Natural killer cell (primary cell): ENCODE results near the gene NXNL2. TPM values are rescaled to one million over a fixed set of nuclear protein-coding genes. Genes with fewer than 3 reads are reported as not detected.

ENCODE experiments used
- ATAC-seq, 3 donors: fragments of 150-1000 bp in 2 of 3; fragments of 200-7000 bp in 1 of 3; cut with Tn5 transposase; 1 replicate in 1 of 3; 2 replicates in 2 of 3; pipeline ENCODE4 v1.10.0; 2021; ENCODE audit warnings: mild to moderate bottlenecking in 2 of 3, moderate library complexity in 2 of 3
- DNase-seq, 2 donors: peaks; one replicate each; pipeline versions ENCODE4 v3.0.0 to v3.0.0-alpha.2; 2013 to 2021; ENCODE audit warnings: mixed read lengths in 1 of 2
- H3K27ac ChIP-seq: one replicate; pipeline ENCODE4 v1.5.1; 2013; ENCODE audit warnings: mild to moderate bottlenecking, low read length
- H3K27me3 ChIP-seq: one replicate; pipeline ENCODE4 v1.6.1; 2013; ENCODE audit warnings: low read length; ENCODE audit not compliant: control insufficient read depth, insufficient read depth
- H3K36me3 ChIP-seq: one replicate; pipeline ENCODE4 v1.6.1; 2013; ENCODE audit warnings: low read length; ENCODE audit not compliant: control insufficient read depth, insufficient read depth
- H3K4me1 ChIP-seq: one replicate; pipeline ENCODE4 v1.6.1; 2013; ENCODE audit warnings: low read length; ENCODE audit not compliant: control insufficient read depth, insufficient read depth
- H3K4me3 ChIP-seq: one replicate; pipeline ENCODE4 v1.5.1; 2013; ENCODE audit warnings: low read length
- H3K9me3 ChIP-seq: one replicate; pipeline ENCODE4 v1.6.1; 2013; ENCODE audit warnings: low read length; ENCODE audit not compliant: control insufficient read depth, insufficient read depth
- H3K27ac Mint-ChIP-seq, 2 donors: one replicate each; pipeline ENCODE4 v1.8.0; 2022; ENCODE audit warnings: mild to moderate bottlenecking in 2 of 2, mixed read lengths in 2 of 2, moderate library complexity in 1 of 2
- H3K27me3 Mint-ChIP-seq, 2 donors: one replicate each; pipeline ENCODE4 v1.8.0; 2022; ENCODE audit warnings: low read depth in 2 of 2, mixed read lengths in 2 of 2
- H3K36me3 Mint-ChIP-seq: one replicate; pipeline ENCODE4 v1.8.0; 2022; ENCODE audit warnings: mixed read lengths
- H3K4me1 Mint-ChIP-seq, 2 donors: one replicate each; pipeline ENCODE4 v1.8.0; 2022; ENCODE audit warnings: mixed read lengths in 2 of 2
- H3K4me3 Mint-ChIP-seq: one replicate; pipeline ENCODE4 v1.8.0; 2022; ENCODE audit warnings: mild to moderate bottlenecking, moderate library complexity, mixed read lengths
- H3K9me3 Mint-ChIP-seq, 2 donors: one replicate each; pipeline ENCODE4 v1.8.0; 2022; ENCODE audit warnings: mixed read lengths in 2 of 2
- CTCF ChIP-seq: fragments of 200-600 bp; IDR thresholded peaks from one replicate; pipeline ENCODE4 v1.8.0; 2022; ENCODE audit warnings: antibody characterized with exemption
- WGBS: methylation state at CpG from one replicate; pipeline ENCODE4 v1.1.7; 2013; ENCODE audit warnings: missing lambda C conversion rate; ENCODE audit not compliant: insufficient coverage; 5-methylcytosine and 5-hydroxymethylcytosine counted together
- intact Hi-C: fragments of 100-400 bp; cut with micrococcal nuclease; formaldehyde crosslinking; loops from one replicate; pipeline ENCODE4 v1.14.2; 2022
- total RNA-seq, 4 donors: library from RNA; stranded (reverse); fragments of 120-200 nt in 1 of 4; gene quantifications; one replicate each; pipeline versions ENCODE4 v1.2.3 to v1.2.4, GENCODE V29; 2013 to 2022

Gene NXNL2
- total RNA-seq, 3 donors from 2014 or later (not counting 1 experiment from before 2014, with no cell fraction given), result not detected

- peaks cover 0 to 14% of the 10 kb centered on the region in 2 donors for H3K27me3 Mint-ChIP-seq
- H3K9me3 Mint-ChIP-seq, result no peaks in the 10 kb centered on the region
- no peak overlapping the region for H3K27ac Mint-ChIP-seq
- no peaks in the 10 kb centered on the region for H3K27me3 ChIP-seq
- no peaks in the 10 kb centered on the region for H3K9me3 ChIP-seq
- H3K36me3 Mint-ChIP-seq, result no peaks in the 10 kb centered on the region
- DNase-seq (no peak), ATAC-seq (no peak)
- no peaks in the 10 kb centered on the region for H3K36me3 ChIP-seq
- intact Hi-C loops, result no loop called here
- H3K4me1 Mint-ChIP-seq, result peaks cover 5 to 13% of the 10 kb centered on the region in 2 donors
- no peak overlapping the region for H3K4me3 Mint-ChIP-seq
- H3K4me1 ChIP-seq, result peaks cover 8% of the 10 kb centered on the region
- no peak for TF ChIP-seq CTCF
- no peak overlapping the region for H3K4me3 ChIP-seq
- H3K27ac ChIP-seq, result no peak overlapping the region
- WGBS, result 83% methylated on average over 5 of the region's 5 CpGs
Measured at GRCh38 chr9:88580961-88581360, 46.0 kb downstream of the NXNL2 start.

GRCh38 chr9:88583901-88584596 lies 49.1 kb downstream of the NXNL2 start:
- TF ChIP-seq CTCF, result no peak
- H3K4me1 Mint-ChIP-seq, result peaks cover 5 to 7% of the 10 kb centered on the region in 2 donors
- H3K27me3 Mint-ChIP-seq, result peaks cover 0 to 14% of the 10 kb centered on the region in 2 donors
- Histone ChIP-seq H3K9me3 (no peaks in the 10 kb centered on the region), H3K4me3 (no peak overlapping the region), H3K27ac (no peak overlapping the region), H3K4me1 (no peaks in the 10 kb centered on the region), H3K36me3 (no peaks in the 10 kb centered on the region), H3K27me3 (no peaks in the 10 kb centered on the region)
- no peak overlapping the region for H3K27ac Mint-ChIP-seq
- no peak for DNase-seq
- H3K4me3 Mint-ChIP-seq, result no peak overlapping the region
- no peaks in the 10 kb centered on the region for H3K36me3 Mint-ChIP-seq
- ATAC-seq, result no peak
- intact Hi-C loops, result no loop called here
- no peaks in the 10 kb centered on the region for H3K9me3 Mint-ChIP-seq
- 47% methylated on average over 8 of the region's 8 CpGs for WGBS

- ATAC-seq (no peak), DNase-seq (no peak)
- Histone ChIP-seq H3K4me1 (no peaks in the 10 kb centered on the region), H3K9me3 (no peaks in the 10 kb centered on the region), H3K36me3 (no peaks in the 10 kb centered on the region), H3K27me3 (no peaks in the 10 kb centered on the region), H3K4me3 (no peak overlapping the region), H3K27ac (no peak overlapping the region)
- Mint-ChIP-seq H3K27me3 (peaks cover 0 to 14% of the 10 kb centered on the region in 2 donors), H3K4me3 (no peak overlapping the region), H3K4me1 (peaks cover 5 to 7% of the 10 kb centered on the region in 2 donors), H3K9me3 (no peaks in the 10 kb centered on the region), H3K27ac (no peak overlapping the region), H3K36me3 (no peaks in the 10 kb centered on the region)
- 90% methylated on average over 1 of the region's 1 CpG for WGBS
- TF ChIP-seq CTCF, result no peak
- intact Hi-C loops, result no loop called here
Measured at GRCh38 chr9:88585426-88585825, 50.4 kb downstream of the NXNL2 start.

- intact Hi-C loops, result no loop called here
- Histone ChIP-seq H3K27ac (no peak overlapping the region), H3K4me3 (no peak overlapping the region), H3K4me1 (no peaks in the 10 kb centered on the region), H3K27me3 (no peaks in the 10 kb centered on the region), H3K9me3 (no peaks in the 10 kb centered on the region), H3K36me3 (no peaks in the 10 kb centered on the region)
- ATAC-seq, result no peak
- 93% methylated on average over 3 of the region's 3 CpGs for WGBS
- Mint-ChIP-seq H3K27ac (no peak overlapping the region), H3K4me3 (no peak overlapping the region), H3K9me3 (no peaks in the 10 kb centered on the region), H3K27me3 (peaks cover 0 to 14% of the 10 kb centered on the region in 2 donors), H3K4me1 (peaks cover 5 to 7% of the 10 kb centered on the region in 2 donors), H3K36me3 (no peaks in the 10 kb centered on the region)
- DNase-seq, result no peak
- TF ChIP-seq CTCF, result no peak
Measured at GRCh38 chr9:88586452-88586851, 51.5 kb downstream of the NXNL2 start.
